Fibroblast of mammary gland (primary cell): ENCODE results near the gene DLG5.

Experiments
- DNase-seq: peaks from one replicate; pipeline ENCODE4 v3.0.0-alpha.2; 2010; ENCODE audit warnings: low read depth
- H3K4me3 ChIP-seq: 2 replicates; pipeline ENCODE4 v1.5.1; 2011; ENCODE audit warnings: low read depth, mild to moderate bottlenecking, low read length, moderate library complexity; ENCODE audit not compliant: control insufficient read depth
- CTCF ChIP-seq: conservative IDR thresholded peaks from 2 replicates; pipeline ENCODE4 v1.5.1; 2011; ENCODE audit warnings: low read depth, low read length, inconsistent platforms; ENCODE audit not compliant: control insufficient read depth, insufficient read depth

DLG5 gene

GRCh38 chr10:77836299-77836820 is 90.2 kb downstream of the DLG5 start:
- H3K4me3 ChIP-seq: no peak overlapping the region
- no peak for DNase-seq
- TF ChIP-seq CTCF: no peak

GRCh38 chr10:77835669-77836086 is 90.9 kb downstream of the DLG5 start:
- no peak for DNase-seq
- H3K4me3 ChIP-seq: no peak overlapping the region
- TF ChIP-seq CTCF: no peak

- no peak overlapping the region for H3K4me3 ChIP-seq
- TF ChIP-seq CTCF: no peak
- DNase-seq: no peak
These were observed 91.4 kb downstream of the DLG5 start for GRCh38 chr10:77834943-77835668.

GRCh38 chr10:77834540-77834939 is 92.0 kb downstream of the DLG5 start:
- H3K4me3 ChIP-seq: no peak overlapping the region
- no peak for DNase-seq
- TF ChIP-seq CTCF: no peak

- no peak overlapping the region for H3K4me3 ChIP-seq
- no peak for DNase-seq
- TF ChIP-seq CTCF: no peak
These were observed 92.8 kb downstream of the DLG5 start for GRCh38 chr10:77833792-77834191.

GRCh38 chr10:77833225-77833624 is 93.3 kb downstream of the DLG5 start:
- DNase-seq: no peak
- no peak overlapping the region for H3K4me3 ChIP-seq
- no peak for TF ChIP-seq CTCF
